Loucy (cell line): ENCODE data around the gene AKAP13.

ENCODE experiments used
- H2AFZ ChIP-seq: fragments of 200-600 bp; sonication (generic); 2 replicates; pipeline ENCODE4 v1.6.0; 2016; ENCODE audit warnings: antibody characterized with exemption, mild to moderate bottlenecking, low read length, moderate library complexity
- H3F3A ChIP-seq: fragments of 200-600 bp; 2 replicates; pipeline ENCODE4 v1.6.0; 2016; ENCODE audit warnings: antibody characterized with exemption, low read depth, mild to moderate bottlenecking
- H3K27me3 ChIP-seq: fragments of 200-600 bp; sonication (generic); 2 replicates; pipeline ENCODE4 v1.6.1; 2014; ENCODE audit warnings: low read length, mild to moderate bottlenecking; ENCODE audit not compliant: insufficient read depth, poor library complexity, severe bottlenecking
- H3K36me3 ChIP-seq: fragments of 200-600 bp; sonication (generic); 2 replicates; pipeline ENCODE4 v1.6.1; 2016; ENCODE audit warnings: low read length; ENCODE audit not compliant: insufficient read depth
- H3K4me1 ChIP-seq: fragments of 200-600 bp; sonication (generic); 2 replicates; pipeline ENCODE4 v1.5.1; 2014; ENCODE audit warnings: low read length, mild to moderate bottlenecking; ENCODE audit not compliant: insufficient read depth, poor library complexity, severe bottlenecking
- H3K4me2 ChIP-seq: fragments of 200-600 bp; sonication (generic); 2 replicates; pipeline ENCODE4 v1.6.0; 2014; ENCODE audit warnings: antibody characterized with exemption, low read length, low read depth, mild to moderate bottlenecking; ENCODE audit not compliant: poor library complexity, severe bottlenecking
- H3K4me3 ChIP-seq: fragments of 200-600 bp; sonication (generic); 2 replicates; pipeline ENCODE4 v1.5.1; 2014; ENCODE audit warnings: low read length, mild to moderate bottlenecking, mixed read lengths; ENCODE audit not compliant: poor library complexity, severe bottlenecking
- H3K79me2 ChIP-seq: fragments of 200-600 bp; sonication (generic); 2 replicates; pipeline ENCODE4 v1.6.1; 2014; ENCODE audit warnings: low read length; ENCODE audit not compliant: insufficient read depth
- H3K9ac ChIP-seq: fragments of 200-600 bp; sonication (generic); 2 replicates; pipeline ENCODE4 v1.6.0; 2014; ENCODE audit warnings: mild to moderate bottlenecking, low read depth, low read length, moderate library complexity; ENCODE audit not compliant: poor library complexity, severe bottlenecking
- H3K9me2 ChIP-seq: fragments of 200-600 bp; sonication (generic); replicated peaks from 2 replicates; pipeline ENCODE4 v1.6.1; 2016; ENCODE audit warnings: low read depth, low read length, mixed read lengths
- H3K9me3 ChIP-seq: fragments of 200-600 bp; sonication (generic); 2 replicates; pipeline ENCODE4 v1.6.1; 2014; ENCODE audit warnings: mild to moderate bottlenecking, antibody characterized with exemption, low read length, low read depth; ENCODE audit not compliant: insufficient read depth
- H4K20me1 ChIP-seq: fragments of 200-600 bp; sonication (generic); 2 replicates; pipeline ENCODE4 v1.6.0; 2014; ENCODE audit warnings: antibody characterized with exemption, low read length, mild to moderate bottlenecking; ENCODE audit not compliant: insufficient read depth, poor library complexity, severe bottlenecking
- EZH2phosphoT487 ChIP-seq: fragments of 200-600 bp; IDR thresholded peaks from 2 replicates; pipeline ENCODE4 v1.6.1; 2018; ENCODE audit warnings: antibody characterized with exemption, mild to moderate bottlenecking, moderate library complexity, borderline replicate concordance
- TF ChIP-seq, protein P1 (sequence below): fragments of 200-600 bp; sonication (generic); conservative IDR thresholded peaks from 2 replicates; pipeline ENCODE4 v1.5.1; 2014; ENCODE audit warnings: mild to moderate bottlenecking, antibody characterized with exemption, low read length

AKAP13 gene

DNA sequence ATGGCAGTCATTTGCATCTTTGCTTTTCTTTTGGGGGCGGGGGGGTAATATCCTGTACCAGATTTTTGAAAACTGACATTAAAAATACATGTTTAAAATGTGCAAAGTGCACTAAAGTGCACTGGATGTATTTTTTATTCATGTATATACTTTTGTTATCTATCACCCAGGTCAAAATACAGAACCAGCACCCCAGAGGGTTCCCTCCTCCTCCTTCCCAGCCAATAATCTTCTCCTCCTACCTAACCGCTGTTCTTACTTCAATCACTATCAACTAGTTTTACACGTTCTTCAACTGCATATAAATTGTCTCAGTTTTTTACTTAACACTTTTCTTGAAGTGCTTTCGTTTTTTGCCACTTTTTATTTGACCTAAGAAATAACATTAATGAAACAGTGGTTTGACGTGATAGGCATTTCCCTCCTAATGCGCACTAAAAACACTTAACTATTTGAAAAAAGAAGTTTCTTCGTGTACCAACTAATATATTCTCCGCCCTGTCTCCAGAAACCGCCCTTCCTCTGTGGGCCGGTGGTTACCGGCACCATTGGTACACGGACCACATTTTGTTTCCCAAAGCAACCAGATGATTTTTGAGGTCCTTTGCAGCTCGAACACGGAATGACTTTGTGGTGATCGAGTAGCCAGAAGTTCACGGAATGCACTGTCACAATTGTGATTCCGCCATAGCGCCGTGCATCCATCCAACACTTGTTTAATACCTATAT, 836 bp upstream of the AKAP13 start:
- Histone ChIP-seq H3K4me1 (peaks cover 31% of the 10 kb centered on the region), H3F3A (no peaks in the 10 kb centered on the region), H3K4me3 (peak overlapping the region; percentile 76), H3K36me3 (no peaks in the 10 kb centered on the region), H4K20me1 (peaks cover 31% of the 10 kb centered on the region), H3K79me2 (peaks cover 26% of the 10 kb centered on the region), H3K27me3 (no peaks in the 10 kb centered on the region), H3K9me2 (no peaks in the 10 kb centered on the region), H2AFZ (peak overlapping the region; percentile 95), H3K4me2 (peak overlapping the region; percentile 83), H3K9me3 (no peaks in the 10 kb centered on the region), H3K9ac (peak overlapping the region; percentile 59)
- TF ChIP-seq EZH2phosphoT487, result no peak
- TF ChIP-seq, protein P1, sequence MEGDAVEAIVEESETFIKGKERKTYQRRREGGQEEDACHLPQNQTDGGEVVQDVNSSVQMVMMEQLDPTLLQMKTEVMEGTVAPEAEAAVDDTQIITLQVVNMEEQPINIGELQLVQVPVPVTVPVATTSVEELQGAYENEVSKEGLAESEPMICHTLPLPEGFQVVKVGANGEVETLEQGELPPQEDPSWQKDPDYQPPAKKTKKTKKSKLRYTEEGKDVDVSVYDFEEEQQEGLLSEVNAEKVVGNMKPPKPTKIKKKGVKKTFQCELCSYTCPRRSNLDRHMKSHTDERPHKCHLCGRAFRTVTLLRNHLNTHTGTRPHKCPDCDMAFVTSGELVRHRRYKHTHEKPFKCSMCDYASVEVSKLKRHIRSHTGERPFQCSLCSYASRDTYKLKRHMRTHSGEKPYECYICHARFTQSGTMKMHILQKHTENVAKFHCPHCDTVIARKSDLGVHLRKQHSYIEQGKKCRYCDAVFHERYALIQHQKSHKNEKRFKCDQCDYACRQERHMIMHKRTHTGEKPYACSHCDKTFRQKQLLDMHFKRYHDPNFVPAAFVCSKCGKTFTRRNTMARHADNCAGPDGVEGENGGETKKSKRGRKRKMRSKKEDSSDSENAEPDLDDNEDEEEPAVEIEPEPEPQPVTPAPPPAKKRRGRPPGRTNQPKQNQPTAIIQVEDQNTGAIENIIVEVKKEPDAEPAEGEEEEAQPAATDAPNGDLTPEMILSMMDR, result no peak

DNA sequence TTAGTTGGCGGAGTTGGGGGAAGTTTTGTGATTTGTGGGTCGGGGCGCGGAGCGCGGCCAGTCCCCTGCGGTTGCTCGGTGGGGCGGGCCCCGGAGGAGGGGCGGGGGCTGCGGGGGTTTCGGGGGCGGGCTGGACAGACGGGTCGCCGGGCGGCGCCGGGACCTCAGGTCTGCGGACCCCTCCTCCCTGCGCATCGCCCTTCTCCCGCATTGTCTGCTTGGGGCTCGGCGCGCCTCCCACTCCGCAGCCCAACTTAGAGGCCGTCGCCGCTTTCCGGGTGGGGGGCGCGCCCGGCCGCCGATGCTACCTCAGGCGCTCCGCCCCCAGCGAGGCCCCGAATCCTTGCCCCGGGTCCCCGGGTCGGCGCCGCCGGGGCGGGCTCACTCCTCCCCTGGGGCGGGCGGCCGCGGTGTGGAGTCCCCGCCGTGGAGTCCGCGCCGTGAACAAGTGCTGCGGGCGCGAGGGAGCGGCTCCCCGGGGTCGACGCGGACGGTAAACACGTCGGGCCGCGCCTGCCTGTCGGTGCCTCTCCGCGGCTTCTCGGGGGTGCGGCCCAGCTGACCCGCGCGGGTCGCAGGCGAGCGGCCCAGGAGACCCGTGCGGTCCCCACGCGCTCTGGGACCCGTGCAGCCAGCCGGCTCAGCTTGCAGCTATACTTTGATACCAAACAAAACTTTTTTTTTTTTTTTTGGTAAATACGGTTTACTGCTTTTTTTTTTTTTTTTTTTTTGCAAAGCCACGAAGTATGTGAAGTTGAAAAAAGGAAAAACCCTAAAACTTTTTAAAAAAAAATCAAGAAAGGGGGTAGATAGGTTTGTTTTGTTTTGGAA, 624 bp downstream of the AKAP13 start:
- Histone ChIP-seq H3K9ac (peak overlapping the region; percentile 67), H3K36me3 (no peaks in the 10 kb centered on the region), H2AFZ (peak overlapping the region; percentile 72), H3K4me1 (peaks cover 36% of the 10 kb centered on the region), H3F3A (no peaks in the 10 kb centered on the region), H3K9me2 (no peaks in the 10 kb centered on the region), H3K4me3 (peak overlapping the region; percentile 78), H4K20me1 (peaks cover 34% of the 10 kb centered on the region), H3K4me2 (peak overlapping the region; percentile 86), H3K9me3 (no peaks in the 10 kb centered on the region), H3K79me2 (peaks cover 26% of the 10 kb centered on the region), H3K27me3 (no peaks in the 10 kb centered on the region)
- no peak for TF ChIP-seq EZH2phosphoT487
- TF ChIP-seq, protein P1, result no peak

DNA sequence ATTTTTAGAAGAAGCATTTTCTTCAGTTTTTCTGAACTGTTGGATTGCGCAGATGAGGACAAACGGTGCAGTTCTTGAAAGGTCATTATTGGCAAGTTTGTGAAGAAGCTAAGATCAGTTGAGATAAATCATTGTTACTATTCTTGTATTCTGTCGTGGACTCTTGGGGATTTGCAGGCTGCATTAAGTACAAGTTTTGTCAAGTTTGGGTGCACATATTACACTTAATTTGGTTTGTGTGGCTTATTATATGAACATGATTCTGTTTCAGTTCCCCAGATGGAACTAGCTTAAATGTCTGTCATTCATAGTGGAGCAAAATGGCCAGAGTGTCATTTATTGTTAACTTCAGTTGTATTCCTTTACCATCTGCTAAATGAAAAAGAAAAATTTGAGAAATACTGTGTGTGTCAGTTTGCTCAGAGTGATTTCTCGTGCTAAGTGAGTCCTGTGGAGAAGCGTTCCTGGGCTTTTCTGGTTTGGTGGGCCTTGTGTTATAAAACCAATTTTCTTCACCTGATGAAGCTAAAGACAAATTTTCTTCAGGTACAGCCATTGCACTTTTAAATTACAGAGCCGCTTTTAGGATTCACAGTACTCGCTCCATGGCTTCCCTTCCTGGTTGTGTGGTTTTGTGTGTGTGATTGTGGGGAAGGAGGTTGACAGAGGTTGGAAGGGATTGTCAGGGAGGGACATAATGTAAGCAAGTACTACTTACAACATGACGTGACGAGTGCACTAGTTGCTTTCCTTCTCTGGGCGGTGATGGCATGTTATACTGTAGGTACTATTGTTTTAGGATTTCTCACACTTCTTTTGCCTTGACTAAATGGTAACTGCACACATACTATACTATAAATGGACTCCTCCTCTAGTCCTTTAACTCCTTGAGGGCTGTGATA, 1.7 kb downstream of the AKAP13 start:
- Histone ChIP-seq H3F3A (no peaks in the 10 kb centered on the region), H3K9ac (peak overlapping the region; percentile 67), H3K36me3 (no peaks in the 10 kb centered on the region), H4K20me1 (peaks cover 34% of the 10 kb centered on the region), H3K4me3 (peak overlapping the region; percentile 78), H3K27me3 (no peaks in the 10 kb centered on the region), H3K4me2 (peak overlapping the region; percentile 86), H3K79me2 (peaks cover 26% of the 10 kb centered on the region), H3K9me2 (no peaks in the 10 kb centered on the region), H3K4me1 (peaks cover 36% of the 10 kb centered on the region), H2AFZ (no peak overlapping the region), H3K9me3 (no peaks in the 10 kb centered on the region)
- TF ChIP-seq EZH2phosphoT487, result no peak
- TF ChIP-seq, protein P1, result no peak
